22Rv1 (cell line): ENCODE measurements around the gene RNF126.
A peak's percentile ranks its signal among the peaks of the same experiment; 100 is the strongest.

ENCODE experiments used
- H3K27ac ChIP-seq: fragments of 450-650 bp; 2 replicates; pipeline ENCODE4 v1.5.1; 2017
- ZFX ChIP-seq: fragments of 450-650 bp; IDR thresholded peaks from 2 replicates; pipeline ENCODE4 v1.6.1; 2017; ENCODE audit warnings: antibody characterized with exemption, borderline replicate concordance
- TF ChIP-seq, protein P1 (sequence below): fragments of 450-650 bp; IDR thresholded peaks from 2 replicates; pipeline ENCODE4 v1.5.1; 2017; ENCODE audit warnings: mild to moderate bottlenecking

Gene RNF126

DNA sequence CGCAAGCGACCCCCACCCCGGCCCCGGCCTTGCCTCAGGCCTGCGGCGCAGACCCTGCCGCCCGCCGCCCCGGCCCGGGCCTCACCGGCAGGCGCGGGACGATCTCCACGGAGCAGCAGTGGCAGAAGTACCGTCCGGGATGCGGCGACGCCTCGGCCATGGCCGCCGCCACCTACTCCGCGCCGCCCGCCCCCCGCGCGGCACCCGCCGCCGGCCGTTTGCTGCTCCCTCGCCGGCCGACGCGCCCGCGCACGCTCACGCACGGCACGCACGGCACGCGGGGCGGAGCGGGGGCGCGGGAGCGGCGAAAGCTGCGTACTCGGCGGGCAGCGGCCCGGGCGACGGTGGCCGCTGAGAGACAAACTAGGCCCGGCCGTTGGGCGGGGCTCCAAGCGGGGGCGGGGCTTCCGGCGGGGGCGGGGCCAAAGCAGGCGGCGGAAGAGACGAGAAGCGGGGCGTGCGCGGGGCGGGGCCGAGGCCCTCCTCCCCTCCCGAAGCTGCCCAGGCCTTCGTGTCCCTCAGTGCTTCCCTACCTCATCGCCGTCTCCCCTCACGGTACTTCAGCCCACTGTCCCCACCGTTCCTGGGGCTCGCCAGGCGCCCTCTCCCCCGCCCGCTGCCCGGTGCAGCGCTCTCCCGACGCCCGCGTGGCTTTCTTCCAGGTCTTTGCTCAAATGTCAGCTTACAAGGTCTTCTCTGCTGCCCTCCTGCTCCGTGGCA, at the start of gene RNF126:
Gene RNF126, minus strand, starts transcription at position 253 of the 720 bp plus-strand sequence. Its CDS starts 93 bp downstream, at position 160.
- TF ChIP-seq, protein P1, sequence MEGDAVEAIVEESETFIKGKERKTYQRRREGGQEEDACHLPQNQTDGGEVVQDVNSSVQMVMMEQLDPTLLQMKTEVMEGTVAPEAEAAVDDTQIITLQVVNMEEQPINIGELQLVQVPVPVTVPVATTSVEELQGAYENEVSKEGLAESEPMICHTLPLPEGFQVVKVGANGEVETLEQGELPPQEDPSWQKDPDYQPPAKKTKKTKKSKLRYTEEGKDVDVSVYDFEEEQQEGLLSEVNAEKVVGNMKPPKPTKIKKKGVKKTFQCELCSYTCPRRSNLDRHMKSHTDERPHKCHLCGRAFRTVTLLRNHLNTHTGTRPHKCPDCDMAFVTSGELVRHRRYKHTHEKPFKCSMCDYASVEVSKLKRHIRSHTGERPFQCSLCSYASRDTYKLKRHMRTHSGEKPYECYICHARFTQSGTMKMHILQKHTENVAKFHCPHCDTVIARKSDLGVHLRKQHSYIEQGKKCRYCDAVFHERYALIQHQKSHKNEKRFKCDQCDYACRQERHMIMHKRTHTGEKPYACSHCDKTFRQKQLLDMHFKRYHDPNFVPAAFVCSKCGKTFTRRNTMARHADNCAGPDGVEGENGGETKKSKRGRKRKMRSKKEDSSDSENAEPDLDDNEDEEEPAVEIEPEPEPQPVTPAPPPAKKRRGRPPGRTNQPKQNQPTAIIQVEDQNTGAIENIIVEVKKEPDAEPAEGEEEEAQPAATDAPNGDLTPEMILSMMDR: no peak
- TF ChIP-seq ZFX: no peak
- peak within 1 kb of the TSS; percentile 87 for H3K27ac ChIP-seq

DNA sequence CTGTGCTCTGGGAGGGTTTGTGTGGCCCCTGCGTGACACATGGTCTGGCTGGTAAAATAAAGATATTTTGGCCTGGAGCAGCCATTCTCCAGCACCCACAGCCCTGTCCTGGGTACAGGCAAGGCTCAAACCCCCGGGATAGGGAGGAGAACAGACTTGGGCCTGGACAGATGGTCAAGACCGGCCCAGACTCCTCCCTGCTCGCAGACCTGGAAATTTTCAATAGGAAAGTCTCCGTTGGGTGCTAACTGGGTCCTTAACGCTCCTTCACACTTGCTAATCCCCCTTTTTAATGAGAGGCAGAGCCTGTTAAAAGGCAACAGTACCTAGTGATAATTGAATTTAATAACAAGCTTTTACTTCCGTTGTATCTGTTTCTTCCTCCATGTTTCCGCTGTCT, 48.2 kb upstream of the RNF126 start:
- TF ChIP-seq ZFX: no peak
- TF ChIP-seq, protein P1: no peak
- H3K27ac ChIP-seq: no peak overlapping the region

DNA sequence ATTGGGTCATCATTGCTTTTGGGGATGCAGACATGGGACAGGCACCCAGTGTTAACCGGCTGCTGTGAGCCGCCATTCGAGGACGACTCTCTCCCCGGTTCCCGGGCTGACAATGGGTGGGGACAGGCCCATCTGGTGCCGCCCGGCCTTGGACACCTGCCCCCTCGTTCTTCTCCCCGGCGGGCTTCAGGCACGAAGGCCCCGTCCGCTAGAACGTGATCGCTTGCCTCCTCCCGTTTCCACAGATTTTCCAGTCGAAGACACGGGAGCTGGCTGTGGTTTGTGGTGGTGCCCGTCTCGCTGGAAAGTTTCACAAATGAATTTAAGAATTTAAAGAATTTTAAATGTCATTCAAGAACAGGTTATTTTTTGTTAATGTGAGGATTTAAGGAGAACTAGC, 47.8 kb upstream of the RNF126 start:
- H3K27ac ChIP-seq: no peak overlapping the region
- no peak for TF ChIP-seq ZFX
- TF ChIP-seq, protein P1: no peak

DNA sequence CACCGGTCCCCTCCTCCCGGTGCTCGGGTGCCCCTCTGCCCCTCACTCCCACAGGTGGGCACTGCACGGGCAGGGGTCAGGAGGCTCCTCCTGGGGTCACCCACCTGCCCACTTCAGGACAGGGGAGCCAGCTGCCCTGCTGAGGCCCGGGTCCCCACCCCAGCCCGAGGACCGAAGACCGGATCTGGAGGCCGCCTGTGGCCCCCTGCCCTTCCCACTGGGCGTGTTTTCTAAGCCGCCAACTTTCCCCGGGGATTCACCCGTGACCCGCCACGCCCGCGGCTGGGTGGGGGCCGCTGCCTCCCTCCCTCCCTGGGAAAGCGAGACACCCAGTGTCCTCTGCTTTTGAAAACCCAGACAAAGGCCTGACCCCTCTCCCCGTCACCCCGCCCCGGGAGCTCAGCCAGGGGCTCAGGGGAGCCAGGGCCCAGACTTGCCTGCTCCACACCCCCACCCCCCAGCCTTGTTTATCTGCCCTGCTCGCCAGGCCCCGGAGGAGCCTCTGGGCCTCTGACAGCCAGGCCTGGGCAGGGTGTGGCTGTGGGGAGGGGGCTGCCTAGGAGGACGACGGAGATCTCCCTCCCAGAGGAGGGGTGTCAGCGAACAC, 47.1 kb upstream of the RNF126 start:
- TF ChIP-seq, protein P1: no peak
- TF ChIP-seq ZFX: no peak
- no peak overlapping the region for H3K27ac ChIP-seq

DNA sequence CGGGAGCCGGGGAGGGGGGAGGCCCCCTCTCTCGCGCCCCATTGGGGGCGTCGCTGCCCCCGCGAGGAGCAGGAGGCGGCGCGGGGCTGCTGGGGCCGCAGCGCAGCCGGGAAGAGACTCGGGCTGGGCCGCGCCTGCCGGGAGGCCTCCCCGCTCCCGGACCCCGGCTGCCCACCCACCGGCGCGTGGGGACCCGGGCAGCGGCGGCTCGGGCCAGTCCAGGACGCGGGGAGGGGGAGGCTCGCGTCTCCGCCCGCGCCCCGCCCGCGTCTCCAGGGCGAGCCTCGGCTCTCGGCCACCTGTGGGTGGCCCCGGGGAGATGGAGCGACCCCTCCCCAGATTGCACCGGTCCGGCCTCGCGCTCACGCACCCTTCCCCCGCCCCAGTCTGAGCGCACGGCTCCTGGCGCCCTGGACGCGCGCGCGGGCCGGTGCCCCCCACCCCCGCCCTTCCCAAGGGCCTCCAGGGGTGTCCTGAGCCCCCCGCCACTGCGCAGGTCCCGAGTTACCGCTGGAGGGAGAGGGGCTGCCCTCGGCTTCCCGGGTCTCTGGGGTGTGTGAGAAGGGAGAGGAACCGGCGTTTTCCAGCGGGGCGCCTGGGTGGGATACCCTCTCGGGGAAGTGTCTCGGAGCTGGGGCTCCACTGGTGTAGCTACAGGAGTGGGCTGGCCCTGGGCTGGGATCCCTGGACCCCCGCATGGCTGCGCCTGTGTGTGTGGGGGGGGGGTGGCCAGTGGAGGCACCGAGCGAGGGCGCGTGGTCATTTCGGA, 46.4 kb upstream of the RNF126 start:
- H3K27ac ChIP-seq: no peak overlapping the region
- no peak for TF ChIP-seq ZFX

GRCh38 chr19:708154-709143, 45.4 kb upstream of the RNF126 start, which contains the start of gene PALM:
Gene PALM (plus strand): TSS chr19:708935. CDS start chr19:709147, 212 bp downstream.
- no peak for TF ChIP-seq ZFX
- TF ChIP-seq, protein P1: peak; percentile 49
- H3K27ac ChIP-seq: peak within 1 kb of the TSS; percentile 50

DNA sequence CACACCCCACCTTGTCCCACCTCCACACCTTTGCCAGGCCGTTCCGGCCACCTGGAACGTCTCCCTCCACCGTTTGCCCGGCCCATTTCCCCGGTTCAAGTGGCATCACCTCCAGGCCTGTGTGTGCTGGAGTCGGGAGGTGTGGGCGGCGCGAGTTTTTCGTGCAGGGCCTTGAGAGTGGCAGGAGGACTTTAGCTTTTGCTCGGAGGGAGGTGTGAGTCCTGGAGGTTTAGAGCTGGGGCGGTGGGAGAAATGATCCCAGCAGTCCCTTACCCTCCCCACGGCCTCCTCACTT, 41.4 kb upstream of the RNF126 start:
- no peak overlapping the region for H3K27ac ChIP-seq
- TF ChIP-seq, protein P1: no peak
